ENCODE data around the gene KSR1.

- TF ChIP-seq CTCF (IDR thresholded peaks at IDR 0.05) (no peak), POLR2A (IDR thresholded peaks at IDR 0.05) (no peak)
Observed at GRCh38 chr17:27430383-27430840, 25.8 kb upstream of the KSR1 start.

Measured in Peyer's patch (tissue), 4 donors.